ENCODE data around the gene TFB1M.

The TFB1M gene

DNA sequence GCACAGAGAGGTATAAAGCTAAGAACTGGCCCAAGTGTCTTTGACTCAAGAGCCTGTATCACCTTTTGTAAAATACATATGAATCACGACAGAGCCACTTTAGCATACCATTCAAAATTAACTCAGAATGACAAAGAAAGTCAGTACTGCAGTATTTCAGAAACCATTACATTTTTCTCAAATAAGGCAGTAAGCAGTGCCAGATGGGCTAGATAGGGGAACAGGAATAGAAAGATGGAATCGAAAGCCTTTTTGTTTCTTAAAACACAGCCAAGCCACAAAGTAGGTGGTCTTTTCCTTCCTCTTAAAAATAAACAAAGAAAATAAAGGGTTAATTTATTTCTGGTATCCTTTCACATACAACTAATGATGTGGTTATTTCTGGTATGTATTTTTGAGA, 40.2 kb downstream of the TFB1M start:
- H3K27ac ChIP-seq: no peak overlapping the region
- TF ChIP-seq ZFX (IDR thresholded peaks at IDR 0.05; ENCODE audit: borderline replicate concordance): no peak
- TF ChIP-seq, protein P1, sequence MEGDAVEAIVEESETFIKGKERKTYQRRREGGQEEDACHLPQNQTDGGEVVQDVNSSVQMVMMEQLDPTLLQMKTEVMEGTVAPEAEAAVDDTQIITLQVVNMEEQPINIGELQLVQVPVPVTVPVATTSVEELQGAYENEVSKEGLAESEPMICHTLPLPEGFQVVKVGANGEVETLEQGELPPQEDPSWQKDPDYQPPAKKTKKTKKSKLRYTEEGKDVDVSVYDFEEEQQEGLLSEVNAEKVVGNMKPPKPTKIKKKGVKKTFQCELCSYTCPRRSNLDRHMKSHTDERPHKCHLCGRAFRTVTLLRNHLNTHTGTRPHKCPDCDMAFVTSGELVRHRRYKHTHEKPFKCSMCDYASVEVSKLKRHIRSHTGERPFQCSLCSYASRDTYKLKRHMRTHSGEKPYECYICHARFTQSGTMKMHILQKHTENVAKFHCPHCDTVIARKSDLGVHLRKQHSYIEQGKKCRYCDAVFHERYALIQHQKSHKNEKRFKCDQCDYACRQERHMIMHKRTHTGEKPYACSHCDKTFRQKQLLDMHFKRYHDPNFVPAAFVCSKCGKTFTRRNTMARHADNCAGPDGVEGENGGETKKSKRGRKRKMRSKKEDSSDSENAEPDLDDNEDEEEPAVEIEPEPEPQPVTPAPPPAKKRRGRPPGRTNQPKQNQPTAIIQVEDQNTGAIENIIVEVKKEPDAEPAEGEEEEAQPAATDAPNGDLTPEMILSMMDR (IDR thresholded peaks at IDR 0.05): no peak

DNA sequence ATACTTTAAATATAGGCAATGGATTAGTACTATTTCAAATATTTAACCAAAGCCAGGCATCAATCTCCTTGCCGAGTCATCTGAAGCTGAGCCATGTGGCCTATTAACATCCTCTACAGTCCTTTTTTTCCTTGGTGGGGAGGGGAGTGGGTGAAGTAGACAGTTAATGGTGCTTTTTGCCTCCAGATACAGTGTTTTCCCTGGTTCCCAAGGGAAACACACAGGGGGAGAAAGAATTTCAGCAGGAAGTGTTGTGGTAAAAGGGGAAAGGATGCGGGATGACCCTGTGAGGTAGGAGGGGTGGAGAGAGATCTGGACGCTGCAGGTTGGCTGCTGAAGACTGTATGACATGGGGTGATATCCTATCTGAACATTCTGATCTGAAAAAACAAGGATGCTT, 40.9 kb downstream of the TFB1M start:
- no peak overlapping the region for H3K27ac ChIP-seq

DNA sequence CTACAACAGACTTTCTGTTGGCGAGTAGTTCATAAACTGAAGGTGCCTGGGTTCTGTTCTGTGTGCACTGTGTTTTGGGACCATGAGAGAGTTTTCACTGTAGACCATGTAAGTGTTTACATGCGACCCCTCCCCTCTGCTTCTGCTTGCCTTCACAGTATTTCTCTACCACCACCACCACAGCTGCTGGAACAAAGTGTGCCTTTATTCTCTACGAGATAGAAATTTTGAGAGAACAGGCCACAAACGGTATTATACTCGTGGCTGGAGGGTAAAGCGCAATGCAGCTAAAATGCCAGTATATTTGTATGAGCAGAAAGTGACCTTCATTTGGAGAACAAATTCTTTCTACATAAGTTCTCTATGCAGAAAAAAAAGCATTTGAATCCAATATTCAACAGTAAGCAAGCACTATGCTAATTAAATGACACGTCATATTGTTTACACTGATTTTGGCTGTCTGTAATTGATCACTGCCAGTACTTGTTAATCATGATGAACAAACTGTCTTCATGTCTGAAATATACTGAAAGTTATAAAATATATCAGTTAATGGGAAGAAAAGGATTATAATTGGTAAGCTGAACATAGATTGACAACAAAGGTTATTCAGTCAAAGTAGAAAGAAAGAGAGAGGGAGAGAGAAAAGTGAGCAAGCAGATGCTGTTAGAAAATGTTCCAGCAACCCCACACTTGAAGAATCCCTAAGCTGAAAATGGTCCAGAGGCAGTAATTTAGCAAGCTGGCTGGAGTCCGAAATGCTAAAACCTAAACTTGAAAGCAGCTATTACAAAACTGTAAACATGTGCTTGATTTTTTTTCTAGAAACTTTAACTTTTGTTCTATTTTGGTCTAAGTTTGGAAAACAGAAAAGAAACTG, 41.7 kb downstream of the TFB1M start:
- no peak overlapping the region for H3K27ac ChIP-seq
- TF ChIP-seq, protein P1 (IDR thresholded peaks at IDR 0.05): no peak
- TF ChIP-seq ZFX (IDR thresholded peaks at IDR 0.05; ENCODE audit: borderline replicate concordance): no peak

More for the DNA sequence above, 40.9 kb downstream of the TFB1M start:
- no peak for TF ChIP-seq ZFX (IDR thresholded peaks at IDR 0.05; ENCODE audit: borderline replicate concordance)
- TF ChIP-seq, protein P1 (IDR thresholded peaks at IDR 0.05): no peak

DNA sequence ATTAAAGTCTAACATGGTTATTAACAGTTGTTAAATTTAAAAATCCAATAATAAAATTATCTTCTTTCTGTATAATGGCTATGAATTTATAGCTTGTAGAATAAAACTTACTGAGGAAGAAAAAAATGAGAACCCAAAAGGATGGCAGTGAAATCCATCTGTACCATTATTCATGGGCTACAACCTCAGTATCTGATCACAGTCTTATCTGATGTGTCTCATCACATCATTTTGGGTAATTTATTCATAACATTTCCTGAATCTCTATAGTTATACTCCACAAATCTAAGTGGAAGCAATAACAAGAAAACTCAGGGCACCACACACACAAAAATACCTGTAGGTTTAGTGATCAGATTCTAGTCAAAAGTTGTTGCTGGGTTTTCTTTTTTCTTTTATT, 43.1 kb downstream of the TFB1M start:
- TF ChIP-seq, protein P1 (IDR thresholded peaks at IDR 0.05): no peak
- TF ChIP-seq ZFX (IDR thresholded peaks at IDR 0.05; ENCODE audit: borderline replicate concordance): no peak

DNA sequence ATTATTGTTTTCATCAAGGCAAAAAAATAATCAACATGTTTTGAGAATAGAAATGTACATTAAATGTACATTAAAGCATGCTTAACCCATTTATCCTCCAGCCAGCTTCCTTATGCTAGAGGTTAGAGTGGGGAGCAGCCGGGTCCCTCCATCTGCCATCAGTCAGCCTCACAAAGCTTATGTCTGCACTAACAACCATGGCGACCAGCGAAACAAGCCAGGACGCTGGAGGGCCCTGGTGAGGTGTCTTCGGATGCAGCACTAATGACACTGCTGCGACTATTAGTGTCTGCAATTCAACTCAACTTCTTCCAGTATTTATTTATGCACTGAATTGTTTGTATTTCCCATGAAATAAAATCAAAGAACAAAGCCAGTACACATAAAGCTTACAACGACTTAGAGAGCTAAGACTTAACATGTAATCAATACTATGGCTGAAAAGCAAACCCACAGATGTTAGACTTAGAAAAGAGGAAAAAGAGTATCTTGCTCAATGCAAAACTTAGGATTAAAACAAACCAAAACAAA, 43.7 kb downstream of the TFB1M start:
- TF ChIP-seq ZFX (IDR thresholded peaks at IDR 0.05; ENCODE audit: borderline replicate concordance): no peak
- TF ChIP-seq, protein P1 (IDR thresholded peaks at IDR 0.05): no peak
- H3K27ac ChIP-seq: no peak overlapping the region

More for the DNA sequence above, 43.1 kb downstream of the TFB1M start:
- H3K27ac ChIP-seq: no peak overlapping the region

DNA sequence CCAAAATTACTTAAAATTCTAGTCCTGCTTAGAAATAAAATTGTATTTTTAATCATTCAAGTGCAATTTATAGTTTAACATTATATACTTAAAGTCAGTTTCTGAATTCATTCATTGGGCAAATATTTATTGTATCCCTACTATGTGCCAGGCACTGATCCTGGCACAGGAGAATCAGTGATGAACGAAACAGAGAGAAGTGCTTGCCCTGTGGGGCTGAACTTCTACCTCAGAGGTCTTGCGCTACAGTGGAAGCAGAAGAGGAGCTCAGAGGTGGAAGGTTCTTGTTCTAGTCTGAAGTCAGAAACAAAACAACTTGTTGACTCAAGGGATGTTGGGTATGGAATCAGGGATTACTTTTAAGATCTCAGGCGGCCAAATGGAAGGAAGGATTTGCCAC, 44.5 kb downstream of the TFB1M start:
- H3K27ac ChIP-seq: no peak overlapping the region
- no peak for TF ChIP-seq ZFX (IDR thresholded peaks at IDR 0.05; ENCODE audit: borderline replicate concordance)
- TF ChIP-seq, protein P1 (IDR thresholded peaks at IDR 0.05): no peak

Data from 22Rv1 (cell line).